Suprapubic skin (tissue), 3 donors: ENCODE results near the gene CYP3A5.

Source experiments
- CTCF ChIP-seq, 2 donors: fragments of 200-600 bp in 1 of 2; fragments of 450-650 bp in 1 of 2; sonication (generic) in 1 of 2; IDR thresholded peaks; one replicate each; pipeline ENCODE4 v1.5.1; 2016 to 2019; ENCODE audit warnings: antibody characterized with exemption in 2 of 2, mild to moderate bottlenecking in 1 of 2, moderate library complexity in 1 of 2
- EP300 ChIP-seq: sonication (generic); formaldehyde crosslinking; IDR thresholded peaks from one replicate; pipeline ENCODE4 v1.6.1; 2017; ENCODE audit warnings: antibody characterized with exemption

- TF ChIP-seq EP300 (no peak), CTCF (IDR thresholded peaks at IDR 0.05) (no peak)
Measured at GRCh38 chr7:99628471-99629465, 51.0 kb downstream of the CYP3A5 start.
